GM21423 (cell line): ENCODE results near the gene ULK3.
"Not testable (repeated sequence)": the region's sequence is repeated elsewhere in the genome, so short reads cannot be mapped to it uniquely, and the experiment has no call there.

Source experiments
- ATAC-seq: cut with Tn5 transposase; IDR thresholded peaks from one replicate; pipeline ENCODE4 v1.9.1; 2021; ENCODE audit warnings: mild to moderate bottlenecking, moderate library complexity; ENCODE audit not compliant: unreplicated experiment

ULK3 gene

GRCh38 chr15:74842581-74843444 is at the start of gene ULK3:
ULK3 (minus strand) TSS chr15:74843156; CDS start chr15:74843105, 51 bp downstream.
- ATAC-seq: peak; percentile 72

- ATAC-seq: no peak
Observed at GRCh38 chr15:74892313-74892712, 49.4 kb upstream of the ULK3 start.

- no peak for ATAC-seq
Observed at GRCh38 chr15:74891469-74891868, 48.5 kb upstream of the ULK3 start.

- ATAC-seq: no peak
Observed at GRCh38 chr15:74890665-74890960, 47.7 kb upstream of the ULK3 start.

GRCh38 chr15:74889883-74890664 is 47.1 kb upstream of the ULK3 start, which contains the start of gene MPI:
MPI (plus strand) TSS chr15:74890042; CDS start chr15:74890074, 32 bp downstream.
- ATAC-seq: peak; percentile 86

GRCh38 chr15:74889390-74889882 is 46.5 kb upstream of the ULK3 start:
- no peak for ATAC-seq

- no peak for ATAC-seq
Observed at GRCh38 chr15:74888716-74889115, 45.8 kb upstream of the ULK3 start.

- not testable (repeated sequence) for ATAC-seq
Observed at GRCh38 chr15:74887537-74888193, 44.7 kb upstream of the ULK3 start.

GRCh38 chr15:74885461-74885860 is 42.5 kb upstream of the ULK3 start:
- ATAC-seq: no peak

GRCh38 chr15:74884428-74885223 is 41.7 kb upstream of the ULK3 start:
- no peak for ATAC-seq

- no peak for ATAC-seq
Observed at GRCh38 chr15:74882528-74882927, 39.6 kb upstream of the ULK3 start.

GRCh38 chr15:74878273-74878672 is 35.3 kb upstream of the ULK3 start:
- ATAC-seq: no peak

GRCh38 chr15:74873756-74874424 is 30.9 kb upstream of the ULK3 start:
- ATAC-seq: no peak

- ATAC-seq: peak; percentile 68
Observed at GRCh38 chr15:74873036-74873755, 30.2 kb upstream of the ULK3 start, which contains the start of gene SCAMP2. SCAMP2 (minus strand) TSS chr15:74873365; CDS start chr15:74873255, 110 bp downstream.

GRCh38 chr15:74872702-74873035 is 29.7 kb upstream of the ULK3 start:
- no peak for ATAC-seq

- no peak for ATAC-seq
Observed at GRCh38 chr15:74870436-74871215, 27.7 kb upstream of the ULK3 start.

GRCh38 chr15:74869726-74870407 is 26.9 kb upstream of the ULK3 start:
- peak; percentile 57 for ATAC-seq

GRCh38 chr15:74869372-74869725 is 26.4 kb upstream of the ULK3 start:
- ATAC-seq: no peak
